Fibroblast of skin of back (primary cell): ENCODE measurements around the gene CCZ1B. TPM values are rescaled to one million over a fixed set of nuclear protein-coding genes. Genes with fewer than 3 reads are reported as not detected.
"Not testable (repeated sequence)": the region's sequence is repeated elsewhere in the genome, so short reads cannot be mapped to it uniquely, and the experiment has no call there.

Experiments
- DNase-seq: peaks from one replicate; pipeline ENCODE4 v3.0.0-alpha.2; 2013
- polyA plus RNA-seq, 2 experiments: library from polyadenylated mRNA; unstranded; fragments of 120-200 nt; gene quantifications; one replicate each; pipeline ENCODE4 v1.2.1, GENCODE V29; 2013; ENCODE audit not compliant: insufficient read length in 2 of 2

Gene CCZ1B
- polyA plus RNA-seq (2013, experiment 1 of 2; ENCODE audit: insufficient read length): 59.3 TPM
- 44.5 TPM for polyA plus RNA-seq (2013, experiment 2 of 2; ENCODE audit: insufficient read length)

GRCh38 chr7:6826151-6826550 lies at the start of gene CCZ1B:
CCZ1B (minus strand) TSS chr7:6826275; CDS start chr7:6826197, 78 bp downstream.
- DNase-seq: peak; percentile 68

GRCh38 chr7:6875022-6875421 lies 48.9 kb upstream of the CCZ1B start:
- DNase-seq: not testable (repeated sequence)

- DNase-seq: not testable (repeated sequence)
Measured at GRCh38 chr7:6872246-6872945, 46.3 kb upstream of the CCZ1B start.

GRCh38 chr7:6871421-6872144 lies 45.5 kb upstream of the CCZ1B start:
- DNase-seq: not testable (repeated sequence)

- not testable (repeated sequence) for DNase-seq
Measured at GRCh38 chr7:6864751-6865150, 38.7 kb upstream of the CCZ1B start.

GRCh38 chr7:6864188-6864587 lies 38.1 kb upstream of the CCZ1B start:
- DNase-seq: not testable (repeated sequence)

- not testable (repeated sequence) for DNase-seq
Measured at GRCh38 chr7:6862876-6863275, 36.8 kb upstream of the CCZ1B start.

- peak; percentile 26 for DNase-seq
Measured at GRCh38 chr7:6857721-6858314, 31.7 kb upstream of the CCZ1B start.

GRCh38 chr7:6855563-6856131 lies 29.6 kb upstream of the CCZ1B start:
- not testable (repeated sequence) for DNase-seq

GRCh38 chr7:6854747-6855562 lies 28.9 kb upstream of the CCZ1B start:
- DNase-seq: not testable (repeated sequence)

- DNase-seq: not testable (repeated sequence)
Measured at GRCh38 chr7:6853681-6854080, 27.6 kb upstream of the CCZ1B start.

GRCh38 chr7:6849127-6849526 lies 23.1 kb upstream of the CCZ1B start:
- DNase-seq: not testable (repeated sequence)

- not testable (repeated sequence) for DNase-seq
Measured at GRCh38 chr7:6847751-6848150, 21.7 kb upstream of the CCZ1B start.

- not testable (repeated sequence) for DNase-seq
Measured at GRCh38 chr7:6845971-6846449, 19.9 kb upstream of the CCZ1B start.

GRCh38 chr7:6843654-6844053 lies 17.6 kb upstream of the CCZ1B start:
- DNase-seq: not testable (repeated sequence)

GRCh38 chr7:6843092-6843491 lies 17.0 kb upstream of the CCZ1B start:
- DNase-seq: not testable (repeated sequence)

- DNase-seq: not testable (repeated sequence)
Measured at GRCh38 chr7:6842278-6842921, 16.3 kb upstream of the CCZ1B start.

- DNase-seq: not testable (repeated sequence)
Measured at GRCh38 chr7:6837081-6837480, 11.0 kb upstream of the CCZ1B start.

GRCh38 chr7:6835521-6835920 lies 9.4 kb upstream of the CCZ1B start:
- not testable (repeated sequence) for DNase-seq

- DNase-seq: no peak
Measured at GRCh38 chr7:6833636-6834035, 7.6 kb upstream of the CCZ1B start.

- no peak for DNase-seq
Measured at GRCh38 chr7:6831018-6831725, 5.1 kb upstream of the CCZ1B start.
